Endothelial cell of umbilical vein (primary cell): ENCODE measurements around the gene OSBPL10. TPM values are rescaled to one million over a fixed set of nuclear protein-coding genes. Genes with fewer than 3 reads are reported as not detected.

Source experiments
- BruUV-seq: library from RNA; stranded (reverse); fragments of 400-500 nt; replicated peaks from 2 replicates; lab custom pipeline; 2021; lab: Mats Ljungman, UMichigan
- CTCF ChIA-PET: fragments of 300-600, 350-600 bp; sonication (Branson Sonifier 250); formaldehyde crosslinking; loops from one replicate; lab custom pipeline; 2021; ENCODE audit warnings: antibody characterized with exemption, inconsistent platforms; lab: Charles Lee
- POLR2A ChIA-PET: fragments of 300-600, 350-600 bp; sonication (Branson Sonifier 250); formaldehyde crosslinking; loops from one replicate; lab custom pipeline; 2021; ENCODE audit warnings: antibody characterized with exemption, inconsistent platforms; lab: Charles Lee
- DNase-seq: peaks from one replicate; pipeline ENCODE4 v3.0.0-alpha.2; 2011; ENCODE audit warnings: low read depth, low spot score
- FAIRE-seq: peaks from 2 replicates; lab custom pipeline; 2011; peaks lifted over from hg19 to GRCh38; lab: Jason Lieb, UNC
- H2AFZ ChIP-seq: 2 replicates; pipeline ENCODE4 v1.6.0; 2012; ENCODE audit warnings: low read depth, low read length, control low read depth, inconsistent platforms
- H3K27ac ChIP-seq: 2 replicates; pipeline ENCODE4 v1.5.1; 2011; ENCODE audit warnings: low read depth, mild to moderate bottlenecking, control low read depth, low read length, moderate library complexity; ENCODE audit not compliant: insufficient read depth
- H3K27me3 ChIP-seq, 2 experiments: 2 replicates each; pipeline versions ENCODE4 v1.6.0 to v1.6.1; 2011; ENCODE audit warnings: low read length in 2 of 2, mixed read lengths in 1 of 2; ENCODE audit not compliant: control insufficient read depth in 2 of 2, insufficient read depth in 2 of 2
- H3K36me3 ChIP-seq, 2 experiments: 2 replicates in 1 of 2; 3 replicates in 1 of 2; pipeline ENCODE4 v1.5.1; 2011; ENCODE audit warnings: low read length in 2 of 2, mild to moderate bottlenecking in 1 of 2, moderate library complexity in 1 of 2; ENCODE audit not compliant: control insufficient read depth in 2 of 2, insufficient read depth in 2 of 2; ENCODE audit errors: extremely low read depth in 1 of 2
- H3K4me1 ChIP-seq: 3 replicates; pipeline ENCODE4 v1.5.1; 2011; ENCODE audit warnings: mild to moderate bottlenecking, low read length; ENCODE audit not compliant: control insufficient read depth, insufficient read depth; ENCODE audit errors: extremely low read depth
- H3K4me2 ChIP-seq: 2 replicates; pipeline ENCODE4 v1.6.1; 2011; ENCODE audit warnings: low read length, control low read depth, mixed read lengths; ENCODE audit not compliant: insufficient read depth
- H3K4me3 ChIP-seq, 3 experiments: fragments of 200-600 bp in 1 of 3; sonication (generic), shearing (Covaris generic) in 1 of 3; replicated peaks in 1 of 3; 2 replicates each; pipeline ENCODE4 v1.5.1; 2011 to 2016; ENCODE audit warnings: control low read depth in 3 of 3, low read length in 3 of 3, mild to moderate bottlenecking in 2 of 3, inconsistent platforms in 1 of 3, low read depth in 1 of 3, moderate library complexity in 1 of 3; ENCODE audit not compliant: insufficient read depth in 1 of 3
- H3K79me2 ChIP-seq: 2 replicates; pipeline ENCODE4 v1.6.0; 2012; ENCODE audit warnings: low read length, inconsistent platforms; ENCODE audit not compliant: control insufficient read depth, insufficient read depth
- H3K9ac ChIP-seq: replicated peaks from 2 replicates; pipeline ENCODE3; 2011; ENCODE audit warnings: low read length, control low read depth; ENCODE audit not compliant: insufficient read depth; ENCODE audit errors: extremely low read depth
- H3K9me1 ChIP-seq: replicated peaks from 3 replicates; pipeline ENCODE4 v1.6.0; 2011; ENCODE audit warnings: mild to moderate bottlenecking, low read length; ENCODE audit not compliant: control insufficient read depth, insufficient read depth; ENCODE audit errors: extremely low read depth
- H3K9me3 ChIP-seq: replicated peaks from 2 replicates; pipeline ENCODE4 v1.5.1; 2012; ENCODE audit warnings: low read length, inconsistent platforms; ENCODE audit not compliant: control insufficient read depth, insufficient read depth
- H4K20me1 ChIP-seq: replicated peaks from 2 replicates; pipeline ENCODE3; 2011; ENCODE audit warnings: mild to moderate bottlenecking, low read length; ENCODE audit not compliant: control insufficient read depth, insufficient read depth; ENCODE audit errors: extremely low read depth
- EZH2 ChIP-seq: IDR thresholded peaks from 2 replicates; pipeline ENCODE4 v1.6.1; 2012; ENCODE audit warnings: borderline replicate concordance, low read depth, mild to moderate bottlenecking, moderate library complexity, low read length, inconsistent platforms; ENCODE audit not compliant: severe bottlenecking
- GATA2 ChIP-seq: IDR thresholded peaks from 2 replicates; pipeline ENCODE4 v1.7.0; 2011; ENCODE audit warnings: low read depth, mild to moderate bottlenecking, moderate library complexity, mixed read lengths, low read length; ENCODE audit not compliant: insufficient read length, insufficient read depth
- JUN ChIP-seq: IDR thresholded peaks from 2 replicates; pipeline ENCODE4 v1.6.1; 2011; ENCODE audit warnings: borderline replicate concordance, low read depth; ENCODE audit not compliant: insufficient read length, insufficient read depth
- MYC ChIP-seq: IDR thresholded peaks from one replicate; pipeline ENCODE4 v1.6.1; 2011; ENCODE audit warnings: mild to moderate bottlenecking, low read depth, low read length
- POLR2A ChIP-seq: IDR thresholded peaks from 2 replicates; pipeline ENCODE4 v1.6.1; 2012; ENCODE audit warnings: low read depth, mild to moderate bottlenecking, control low read depth, low read length
- POLR2AphosphoS5 ChIP-seq: IDR thresholded peaks from 2 replicates; pipeline ENCODE4 v1.6.1; 2012; ENCODE audit warnings: low read depth, mild to moderate bottlenecking, control low read depth, low read length, moderate library complexity; ENCODE audit not compliant: insufficient read depth
- dilution Hi-C: fragments of 300-500 bp; cut with MboI; formaldehyde crosslinking; loops from one replicate; pipeline ENCODE4 v1.15.0; 2019; ENCODE audit warnings: low sequenced_read_pairs; ENCODE audit not compliant: extremely low pct_ligation_motif_present
- intact Hi-C: fragments of 100-400 bp; cut with micrococcal nuclease; formaldehyde crosslinking; loops from one replicate; pipeline ENCODE4 v1.10.0; 2022
- polyA plus RNA-seq, 4 experiments: library from polyadenylated mRNA; depleted of rRNA in 3 of 4; stranded (reverse) in 3 of 4; unstranded in 1 of 4; fragments of >200 nt; gene quantifications; 2 replicates each; pipeline versions ENCODE4 v1.2.1 to v1.2.3, GENCODE V29; 2011 to 2012; ENCODE audit warnings: missing spikeins in 1 of 4
- total RNA-seq: library from RNA; stranded (reverse); gene quantifications from 2 replicates; pipeline ENCODE4 v1.2.3, GENCODE V29; 2021
- TF ChIP-seq, protein P1 (sequence below), 2 donors: IDR thresholded peaks; 1 replicate in 1 of 2; 2 replicates in 1 of 2; pipeline ENCODE4 v1.5.1; 2011; ENCODE audit warnings: low read length in 2 of 2, mild to moderate bottlenecking in 2 of 2, moderate library complexity in 2 of 2, control low read depth in 1 of 2, inconsistent platforms in 1 of 2, low read depth in 1 of 2; ENCODE audit not compliant: insufficient read depth in 1 of 2; ENCODE audit errors: extremely low read depth in 1 of 2
- TF ChIP-seq, protein P2 (sequence below): IDR thresholded peaks from 2 replicates; pipeline ENCODE4 v1.6.1; 2011; ENCODE audit not compliant: insufficient read depth, insufficient read length

Gene OSBPL10
- total and polyA plus RNA-seq, 2 donors (not counting 3 experiments of a cell fraction or from before 2014, with no cell fraction given) = 10.8 to 47.6 TPM

DNA sequence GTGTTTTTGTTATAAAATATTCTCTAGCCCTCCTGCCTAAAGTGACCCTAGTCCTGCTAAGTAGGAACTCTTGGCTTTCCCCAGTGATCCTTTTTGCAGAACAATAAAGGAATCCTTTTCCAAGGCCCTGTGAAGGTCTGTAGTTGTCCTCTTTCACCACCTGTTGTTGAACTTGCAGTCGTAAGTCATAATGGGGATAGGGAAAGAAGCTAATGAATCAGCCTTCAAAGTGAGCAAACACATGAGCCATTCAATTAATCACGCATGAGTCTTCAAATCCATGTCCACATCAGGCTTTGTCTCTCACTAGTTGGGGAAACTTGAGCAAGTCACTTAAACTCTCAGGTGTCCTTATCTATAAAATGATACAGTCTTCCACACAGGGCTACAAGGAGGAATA lies 28.0 kb upstream of the OSBPL10 start:
- Histone ChIP-seq H3K27me3 (peaks cover 4 to 5% of the 10 kb centered on the region in 2 experiments), H3K4me2 (no peak overlapping the region), H3K4me1 (no peaks in the 10 kb centered on the region), H3K36me3 (no peaks in the 10 kb centered on the region), H4K20me1 (no peaks in the 10 kb centered on the region), H3K4me3 (no peak overlapping the region), H2AFZ (no peak overlapping the region), H3K9ac (no peak overlapping the region), H3K27ac (no peak overlapping the region), H3K9me3 (no peaks in the 10 kb centered on the region), H3K9me1 (no peaks in the 10 kb centered on the region), H3K79me2 (no peaks in the 10 kb centered on the region)
- no peak for FAIRE-seq
- dilution Hi-C loops = no loop called here
- intact Hi-C loops = no loop called here
- TF ChIP-seq GATA2 = no peak
- no peak for TF ChIP-seq POLR2AphosphoS5
- TF ChIP-seq JUN = no peak
- no peak for TF ChIP-seq EZH2
- no peak for TF ChIP-seq MYC
- TF ChIP-seq POLR2A = no peak
- TF ChIP-seq, protein P1, sequence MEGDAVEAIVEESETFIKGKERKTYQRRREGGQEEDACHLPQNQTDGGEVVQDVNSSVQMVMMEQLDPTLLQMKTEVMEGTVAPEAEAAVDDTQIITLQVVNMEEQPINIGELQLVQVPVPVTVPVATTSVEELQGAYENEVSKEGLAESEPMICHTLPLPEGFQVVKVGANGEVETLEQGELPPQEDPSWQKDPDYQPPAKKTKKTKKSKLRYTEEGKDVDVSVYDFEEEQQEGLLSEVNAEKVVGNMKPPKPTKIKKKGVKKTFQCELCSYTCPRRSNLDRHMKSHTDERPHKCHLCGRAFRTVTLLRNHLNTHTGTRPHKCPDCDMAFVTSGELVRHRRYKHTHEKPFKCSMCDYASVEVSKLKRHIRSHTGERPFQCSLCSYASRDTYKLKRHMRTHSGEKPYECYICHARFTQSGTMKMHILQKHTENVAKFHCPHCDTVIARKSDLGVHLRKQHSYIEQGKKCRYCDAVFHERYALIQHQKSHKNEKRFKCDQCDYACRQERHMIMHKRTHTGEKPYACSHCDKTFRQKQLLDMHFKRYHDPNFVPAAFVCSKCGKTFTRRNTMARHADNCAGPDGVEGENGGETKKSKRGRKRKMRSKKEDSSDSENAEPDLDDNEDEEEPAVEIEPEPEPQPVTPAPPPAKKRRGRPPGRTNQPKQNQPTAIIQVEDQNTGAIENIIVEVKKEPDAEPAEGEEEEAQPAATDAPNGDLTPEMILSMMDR (IDR thresholded peaks at IDR 0.05; ENCODE audit: extremely low read depth in 1 of 2, insufficient read depth in 1 of 2, low read depth in 1 of 2, low read length in 2 of 2) = no peak
- TF ChIP-seq, protein P2, sequence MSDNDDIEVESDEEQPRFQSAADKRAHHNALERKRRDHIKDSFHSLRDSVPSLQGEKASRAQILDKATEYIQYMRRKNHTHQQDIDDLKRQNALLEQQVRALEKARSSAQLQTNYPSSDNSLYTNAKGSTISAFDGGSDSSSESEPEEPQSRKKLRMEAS = no peak
- no peak for DNase-seq
- ChIA-PET CTCF (interaction anchor here (1.0 kb wide), 1 partner anchor 285 kb away, joined by 3 read pairs; no protein-coding TSS in a partner anchor), POLR2A (no interaction called here)
- BruUV-seq = no TSS peak
